Caco-2 (cell line): ENCODE measurements around the gene FRAS1. TPM values are rescaled to one million over a fixed set of nuclear protein-coding genes. Genes with fewer than 3 reads are reported as not detected.

ENCODE experiments used
- BruUV-seq: library from RNA; stranded (reverse); fragments of 400-500 nt; replicated peaks from 2 replicates; lab custom pipeline; 2021; lab: Mats Ljungman, UMichigan
- CTCF ChIA-PET: fragments of 300-600 bp; sonication (Branson Sonifier 250); formaldehyde crosslinking; loops from one replicate; lab custom pipeline; 2022; ENCODE audit warnings: antibody characterized with exemption; lab: Charles Lee
- POLR2A ChIA-PET: fragments of 300-600 bp; sonication (Branson Sonifier 250); formaldehyde crosslinking; loops from one replicate; lab custom pipeline; 2022; ENCODE audit warnings: antibody characterized with exemption; lab: Charles Lee
- DNase-seq, 2 experiments: peaks; one replicate each; pipeline versions ENCODE4 v3.0.0 to v3.0.0-alpha.2; 2020 to 2022
- H3K27me3 ChIP-seq: replicated peaks from 2 replicates; pipeline ENCODE4 v1.6.0; 2011; ENCODE audit warnings: low read length; ENCODE audit not compliant: control insufficient read depth, insufficient read depth
- H3K36me3 ChIP-seq: 2 replicates; pipeline ENCODE4 v1.5.1; 2011; ENCODE audit warnings: low read length; ENCODE audit not compliant: control insufficient read depth, insufficient read depth
- H3K4me1 ChIP-seq: fragments of 250-450 bp; sonication (Bioruptor Pico); 2 replicates; pipeline ENCODE4 v1.5.1; 2020; ENCODE audit warnings: mild to moderate bottlenecking
- H3K4me3 ChIP-seq: 2 replicates; pipeline ENCODE4 v1.5.1; 2011; ENCODE audit warnings: low read depth, mild to moderate bottlenecking, control low read depth, low read length
- H3K9me3 ChIP-seq: fragments of 250-450 bp; sonication (Bioruptor Pico); 2 replicates; pipeline ENCODE4 v1.5.1; 2020; ENCODE audit warnings: mild to moderate bottlenecking, moderate library complexity
- H3K27ac Mint-ChIP-seq: one replicate; pipeline ENCODE4 v1.8.0; 2022; ENCODE audit warnings: mixed read lengths; ENCODE audit not compliant: unreplicated experiment
- H3K27me3 Mint-ChIP-seq: one replicate; pipeline ENCODE4 v1.8.0; 2022; ENCODE audit warnings: mixed read lengths; ENCODE audit not compliant: insufficient read depth, unreplicated experiment
- H3K36me3 Mint-ChIP-seq: one replicate; pipeline ENCODE4 v1.8.0; 2022; ENCODE audit warnings: mild to moderate bottlenecking, mixed read lengths; ENCODE audit not compliant: insufficient read depth, unreplicated experiment
- H3K4me1 Mint-ChIP-seq: one replicate; pipeline ENCODE4 v1.8.0; 2022; ENCODE audit warnings: low read depth, mixed read lengths; ENCODE audit not compliant: unreplicated experiment
- H3K4me3 Mint-ChIP-seq: one replicate; pipeline ENCODE4 v1.8.0; 2022; ENCODE audit warnings: mild to moderate bottlenecking, moderate library complexity, mixed read lengths; ENCODE audit not compliant: unreplicated experiment
- H3K9me3 Mint-ChIP-seq: one replicate; pipeline ENCODE4 v1.8.0; 2022; ENCODE audit warnings: mixed read lengths; ENCODE audit not compliant: unreplicated experiment
- intact Hi-C: fragments of 100-400 bp; cut with micrococcal nuclease; formaldehyde crosslinking; loops from one replicate; pipeline ENCODE4 v1.10.0; 2022; ENCODE audit not compliant: unreplicated experiment
- total RNA-seq: library from RNA; stranded (reverse); gene quantifications from 2 replicates; pipeline ENCODE4 v1.2.3, GENCODE V29; 2022
- TF ChIP-seq, protein P1 (sequence below), 2 experiments: fragments of 200-600 bp in 1 of 2; IDR thresholded peaks; 1 replicate in 1 of 2; 2 replicates in 1 of 2; pipeline versions ENCODE4 v1.5.1 to v1.8.0; 2011 to 2022; ENCODE audit warnings: antibody characterized with exemption in 1 of 2, control low read depth in 1 of 2, inconsistent platforms in 1 of 2, low read depth in 1 of 2, low read length in 1 of 2, mild to moderate bottlenecking in 1 of 2, moderate library complexity in 1 of 2; ENCODE audit not compliant: insufficient read depth in 1 of 2, severe bottlenecking in 1 of 2, unreplicated experiment in 1 of 2

The FRAS1 gene
- total RNA-seq, 1 experiment from 2014 or later = 40.8 TPM

DNA sequence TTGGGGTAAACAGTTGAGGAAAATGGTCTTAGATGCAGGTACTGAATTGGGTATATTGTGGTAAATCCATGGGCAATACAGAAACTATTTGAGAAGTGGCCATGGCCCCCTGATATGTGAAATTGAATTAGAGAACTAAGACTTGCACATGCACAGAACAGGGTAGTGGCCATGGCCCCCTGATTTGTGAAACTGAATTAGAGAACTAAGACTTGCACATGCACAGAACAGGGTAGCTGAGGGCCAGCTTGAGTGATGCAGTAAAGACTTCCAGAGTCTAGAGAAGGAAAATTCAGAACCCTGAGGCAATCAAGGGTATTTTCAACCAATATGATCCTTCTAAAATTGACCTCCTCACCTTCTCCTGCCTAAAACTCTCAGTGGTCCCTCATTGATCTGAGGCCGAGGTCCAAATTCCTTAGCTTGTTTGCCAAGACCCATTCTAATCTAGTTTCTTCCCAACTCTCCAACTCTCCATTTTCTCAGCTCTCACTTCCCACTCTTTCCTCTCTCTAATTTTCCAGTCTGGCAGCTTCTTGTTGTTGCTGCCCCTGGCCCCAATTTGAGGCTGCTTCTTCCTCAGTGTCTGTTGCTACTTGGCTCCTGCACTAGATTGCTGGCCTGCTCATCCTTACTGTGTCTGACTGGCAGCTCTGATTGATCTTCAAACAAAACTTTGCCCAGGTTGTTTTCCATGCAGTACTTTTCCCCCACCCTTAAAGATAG lies 72.4 kb downstream of the FRAS1 start:
- intact Hi-C loops = no loop called here
- BruUV-seq = no TSS peak

DNA sequence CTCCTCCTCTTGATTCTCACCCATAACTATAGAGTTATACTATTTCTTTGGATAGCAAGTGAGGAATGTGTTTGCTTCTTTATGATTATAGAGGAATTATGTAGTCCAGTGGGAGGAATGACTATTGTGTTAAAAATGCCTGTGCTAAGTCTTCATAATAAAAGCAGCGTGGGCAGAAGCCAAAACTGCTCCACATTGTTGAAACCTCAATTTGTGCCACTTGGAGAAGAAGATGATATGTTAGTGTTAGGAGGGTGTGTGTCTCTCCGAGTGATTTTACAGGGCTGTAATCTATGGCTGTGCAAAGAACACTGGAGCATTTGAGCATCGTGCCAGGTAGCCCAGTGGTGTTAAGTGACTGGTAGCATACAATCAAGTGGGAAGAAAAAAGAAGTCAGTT lies 74.3 kb downstream of the FRAS1 start:
- peaks cover 11% of the 10 kb centered on the region for H3K9me3 Mint-ChIP-seq
- ChIA-PET POLR2A (interaction anchor here (0.6 kb wide), 1 partner anchor 60 kb away, joined by 3 read pairs; no protein-coding TSS in a partner anchor), CTCF (no interaction called here)
- intact Hi-C loops = no loop called here
- TF ChIP-seq, protein P1, sequence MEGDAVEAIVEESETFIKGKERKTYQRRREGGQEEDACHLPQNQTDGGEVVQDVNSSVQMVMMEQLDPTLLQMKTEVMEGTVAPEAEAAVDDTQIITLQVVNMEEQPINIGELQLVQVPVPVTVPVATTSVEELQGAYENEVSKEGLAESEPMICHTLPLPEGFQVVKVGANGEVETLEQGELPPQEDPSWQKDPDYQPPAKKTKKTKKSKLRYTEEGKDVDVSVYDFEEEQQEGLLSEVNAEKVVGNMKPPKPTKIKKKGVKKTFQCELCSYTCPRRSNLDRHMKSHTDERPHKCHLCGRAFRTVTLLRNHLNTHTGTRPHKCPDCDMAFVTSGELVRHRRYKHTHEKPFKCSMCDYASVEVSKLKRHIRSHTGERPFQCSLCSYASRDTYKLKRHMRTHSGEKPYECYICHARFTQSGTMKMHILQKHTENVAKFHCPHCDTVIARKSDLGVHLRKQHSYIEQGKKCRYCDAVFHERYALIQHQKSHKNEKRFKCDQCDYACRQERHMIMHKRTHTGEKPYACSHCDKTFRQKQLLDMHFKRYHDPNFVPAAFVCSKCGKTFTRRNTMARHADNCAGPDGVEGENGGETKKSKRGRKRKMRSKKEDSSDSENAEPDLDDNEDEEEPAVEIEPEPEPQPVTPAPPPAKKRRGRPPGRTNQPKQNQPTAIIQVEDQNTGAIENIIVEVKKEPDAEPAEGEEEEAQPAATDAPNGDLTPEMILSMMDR (IDR thresholded peaks at IDR 0.05; ENCODE audit: insufficient read depth in 1 of 2, low read depth in 1 of 2, low read length in 1 of 2, severe bottlenecking in 1 of 2, unreplicated experiment in 1 of 2) = no peak
- no peak overlapping the region for H3K27ac Mint-ChIP-seq
- H3K4me3 ChIP-seq = no peak overlapping the region
- peaks cover 44% of the 10 kb centered on the region for H3K4me1 Mint-ChIP-seq
- H3K4me3 Mint-ChIP-seq = no peak overlapping the region
- no peak for DNase-seq
- no peaks in the 10 kb centered on the region for H3K36me3 ChIP-seq
- no peaks in the 10 kb centered on the region for H3K27me3 ChIP-seq
- no peaks in the 10 kb centered on the region for H3K27me3 Mint-ChIP-seq
- peaks cover 12% of the 10 kb centered on the region for H3K36me3 Mint-ChIP-seq
- no peaks in the 10 kb centered on the region for H3K9me3 ChIP-seq
- no TSS peak for BruUV-seq
- peaks cover 23% of the 10 kb centered on the region for H3K4me1 ChIP-seq

More for the DNA sequence above, 72.4 kb downstream of the FRAS1 start:
- H3K4me1 ChIP-seq = peaks cover 19% of the 10 kb centered on the region
- H3K4me3 Mint-ChIP-seq = peak overlapping the region; percentile 1
- peaks cover 11% of the 10 kb centered on the region for H3K9me3 Mint-ChIP-seq
- TF ChIP-seq, protein P1 (IDR thresholded peaks at IDR 0.05; ENCODE audit: insufficient read depth in 1 of 2, low read depth in 1 of 2, low read length in 1 of 2, severe bottlenecking in 1 of 2, unreplicated experiment in 1 of 2) = no peak
- DNase-seq = no peak
- CTCF ChIA-PET = no interaction called here
- H3K4me3 ChIP-seq = no peak overlapping the region
- H3K4me1 Mint-ChIP-seq = peaks cover 50% of the 10 kb centered on the region
- H3K27me3 Mint-ChIP-seq = no peaks in the 10 kb centered on the region
- no peak overlapping the region for H3K27ac Mint-ChIP-seq
- H3K36me3 Mint-ChIP-seq = peaks cover 12% of the 10 kb centered on the region
- no peaks in the 10 kb centered on the region for H3K36me3 ChIP-seq
- H3K27me3 ChIP-seq = no peaks in the 10 kb centered on the region
- POLR2A ChIA-PET = no interaction called here
- no peaks in the 10 kb centered on the region for H3K9me3 ChIP-seq

DNA sequence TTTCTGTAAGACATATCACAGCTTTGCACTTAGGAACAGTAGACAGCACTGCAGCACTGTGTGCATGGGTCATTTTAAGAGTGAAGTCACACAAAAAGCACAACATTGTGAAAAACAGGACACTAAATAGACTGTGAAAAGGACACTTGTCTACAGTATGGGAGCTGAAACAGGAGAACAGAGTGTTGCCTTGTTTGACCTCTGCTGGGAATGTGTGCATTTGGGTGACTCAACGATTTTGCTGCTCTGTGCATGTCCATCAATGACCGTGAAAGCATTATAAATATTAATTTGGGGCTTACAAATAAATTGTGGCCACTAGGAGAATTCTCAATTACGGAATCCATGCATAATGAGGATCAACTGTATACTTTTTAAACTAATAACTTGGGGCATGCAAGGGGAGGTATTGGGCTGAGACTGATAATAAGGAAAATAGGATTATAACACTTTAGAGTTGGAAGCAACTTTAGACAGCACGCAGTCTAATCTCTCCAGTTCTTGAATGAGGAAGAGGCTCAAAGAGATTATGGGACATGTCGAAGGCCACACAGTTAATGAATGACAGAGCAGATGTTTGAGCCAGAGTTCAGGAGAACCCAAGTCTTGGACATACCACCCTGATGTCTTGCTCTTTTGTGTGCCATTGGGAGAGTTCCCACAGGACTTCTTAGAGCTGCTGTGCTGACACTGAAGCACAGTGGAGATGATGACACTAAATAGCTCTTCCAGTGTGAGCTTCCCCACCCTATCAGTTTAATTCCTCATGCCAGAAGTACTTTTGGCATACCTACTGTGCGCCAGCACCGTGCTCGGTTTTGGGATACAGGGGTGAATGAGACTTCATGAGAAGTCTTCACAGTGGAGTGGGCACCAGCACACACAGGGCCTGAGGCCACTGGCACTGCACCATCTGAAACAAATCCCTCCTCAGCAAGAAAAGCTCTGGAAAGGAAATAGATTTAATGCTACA lies 79.3 kb downstream of the FRAS1 start:
- CTCF ChIA-PET = no interaction called here
- Mint-ChIP-seq H3K27me3 (no peaks in the 10 kb centered on the region), H3K4me1 (peaks cover 29% of the 10 kb centered on the region), H3K9me3 (peaks cover 4% of the 10 kb centered on the region), H3K36me3 (peaks cover 5% of the 10 kb centered on the region), H3K4me3 (no peak overlapping the region), H3K27ac (no peak overlapping the region)
- H3K4me1 ChIP-seq = peaks cover 32% of the 10 kb centered on the region
- no peak overlapping the region for H3K4me3 ChIP-seq
- no TSS peak for BruUV-seq
- TF ChIP-seq, protein P1 (IDR thresholded peaks at IDR 0.05; ENCODE audit: insufficient read depth in 1 of 2, low read depth in 1 of 2, low read length in 1 of 2, severe bottlenecking in 1 of 2, unreplicated experiment in 1 of 2) = no peak
- intact Hi-C loops = no loop called here
- no peaks in the 10 kb centered on the region for H3K36me3 ChIP-seq
- POLR2A ChIA-PET = no interaction called here
- DNase-seq = peak in 1 of 2 experiments; percentile 39
- no peaks in the 10 kb centered on the region for H3K9me3 ChIP-seq
- H3K27me3 ChIP-seq = no peaks in the 10 kb centered on the region
